Measurements from ENCODE around the gene CCNA1. TPM values are rescaled to one million over a fixed set of nuclear protein-coding genes. Genes with fewer than 3 reads are reported as not detected.
A peak's percentile ranks its signal among the peaks of the same experiment; 100 is the strongest.

Gene CCNA1
- total RNA-seq, 1 experiment from 2014 or later = not detected

DNA sequence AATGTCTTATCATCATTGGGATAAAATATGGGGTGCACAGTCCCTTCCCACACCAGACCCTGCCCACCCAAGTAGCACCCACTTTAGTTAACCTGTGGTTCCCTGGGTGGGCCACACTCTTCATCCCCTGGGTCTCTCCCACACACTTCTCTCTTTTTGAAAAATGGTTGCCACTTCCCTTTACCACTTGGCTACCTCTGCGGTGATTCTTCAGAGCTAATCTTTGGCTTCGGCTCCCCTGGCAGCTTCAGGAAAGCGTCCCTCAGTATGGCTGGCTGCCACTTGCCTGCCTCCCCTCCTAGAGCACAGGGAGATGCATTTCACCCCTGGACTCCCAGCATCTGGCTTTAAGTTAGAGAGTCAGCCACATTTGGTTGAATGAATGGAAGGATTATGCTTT is 18.2 kb downstream of the CCNA1 start:
- BruUV-seq (replicated peaks) = no TSS peak
- no peak for ATAC-seq
- Histone ChIP-seq H3K4me1 (ENCODE audit: control insufficient read depth, insufficient read depth, low read length) (no peaks in the 10 kb centered on the region), H3K4me3 (ENCODE audit: low read depth in 2 of 2, low read length in 2 of 2) (no peak overlapping the region), H3K27me3 (ENCODE audit: control insufficient read depth, insufficient read depth, low read length) (no peaks in the 10 kb centered on the region), H3K9me3 (ENCODE audit: control insufficient read depth, insufficient read depth, low read depth, low read length) (no peaks in the 10 kb centered on the region), H3K27ac (ENCODE audit: low read length) (no peak overlapping the region), H3K36me3 (ENCODE audit: control insufficient read depth, insufficient read depth, low read length) (no peaks in the 10 kb centered on the region)
- POLR2A ChIA-PET = no interaction called here
- in situ Hi-C loops (cut with HindIII; ENCODE audit: low pct_unique_long_range_greater_than_20kb, low sequenced_read_pairs) (no loop called here), intact Hi-C loops (cut with micrococcal nuclease; ENCODE audit: unreplicated experiment) (no loop called here)
- CTCF ChIA-PET = no interaction called here
- TF ChIP-seq, protein P1, sequence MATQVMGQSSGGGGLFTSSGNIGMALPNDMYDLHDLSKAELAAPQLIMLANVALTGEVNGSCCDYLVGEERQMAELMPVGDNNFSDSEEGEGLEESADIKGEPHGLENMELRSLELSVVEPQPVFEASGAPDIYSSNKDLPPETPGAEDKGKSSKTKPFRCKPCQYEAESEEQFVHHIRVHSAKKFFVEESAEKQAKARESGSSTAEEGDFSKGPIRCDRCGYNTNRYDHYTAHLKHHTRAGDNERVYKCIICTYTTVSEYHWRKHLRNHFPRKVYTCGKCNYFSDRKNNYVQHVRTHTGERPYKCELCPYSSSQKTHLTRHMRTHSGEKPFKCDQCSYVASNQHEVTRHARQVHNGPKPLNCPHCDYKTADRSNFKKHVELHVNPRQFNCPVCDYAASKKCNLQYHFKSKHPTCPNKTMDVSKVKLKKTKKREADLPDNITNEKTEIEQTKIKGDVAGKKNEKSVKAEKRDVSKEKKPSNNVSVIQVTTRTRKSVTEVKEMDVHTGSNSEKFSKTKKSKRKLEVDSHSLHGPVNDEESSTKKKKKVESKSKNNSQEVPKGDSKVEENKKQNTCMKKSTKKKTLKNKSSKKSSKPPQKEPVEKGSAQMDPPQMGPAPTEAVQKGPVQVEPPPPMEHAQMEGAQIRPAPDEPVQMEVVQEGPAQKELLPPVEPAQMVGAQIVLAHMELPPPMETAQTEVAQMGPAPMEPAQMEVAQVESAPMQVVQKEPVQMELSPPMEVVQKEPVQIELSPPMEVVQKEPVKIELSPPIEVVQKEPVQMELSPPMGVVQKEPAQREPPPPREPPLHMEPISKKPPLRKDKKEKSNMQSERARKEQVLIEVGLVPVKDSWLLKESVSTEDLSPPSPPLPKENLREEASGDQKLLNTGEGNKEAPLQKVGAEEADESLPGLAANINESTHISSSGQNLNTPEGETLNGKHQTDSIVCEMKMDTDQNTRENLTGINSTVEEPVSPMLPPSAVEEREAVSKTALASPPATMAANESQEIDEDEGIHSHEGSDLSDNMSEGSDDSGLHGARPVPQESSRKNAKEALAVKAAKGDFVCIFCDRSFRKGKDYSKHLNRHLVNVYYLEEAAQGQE (IDR thresholded peaks at IDR 0.05; ENCODE audit: insufficient read depth in 1 of 2, low read depth in 2 of 2, low read length in 1 of 2) = no peak
- no peak for TF ChIP-seq SIN3A (IDR thresholded peaks at IDR 0.05; ENCODE audit: borderline replicate concordance, insufficient read depth, low read depth, low read length)
- TF ChIP-seq, protein P2, sequence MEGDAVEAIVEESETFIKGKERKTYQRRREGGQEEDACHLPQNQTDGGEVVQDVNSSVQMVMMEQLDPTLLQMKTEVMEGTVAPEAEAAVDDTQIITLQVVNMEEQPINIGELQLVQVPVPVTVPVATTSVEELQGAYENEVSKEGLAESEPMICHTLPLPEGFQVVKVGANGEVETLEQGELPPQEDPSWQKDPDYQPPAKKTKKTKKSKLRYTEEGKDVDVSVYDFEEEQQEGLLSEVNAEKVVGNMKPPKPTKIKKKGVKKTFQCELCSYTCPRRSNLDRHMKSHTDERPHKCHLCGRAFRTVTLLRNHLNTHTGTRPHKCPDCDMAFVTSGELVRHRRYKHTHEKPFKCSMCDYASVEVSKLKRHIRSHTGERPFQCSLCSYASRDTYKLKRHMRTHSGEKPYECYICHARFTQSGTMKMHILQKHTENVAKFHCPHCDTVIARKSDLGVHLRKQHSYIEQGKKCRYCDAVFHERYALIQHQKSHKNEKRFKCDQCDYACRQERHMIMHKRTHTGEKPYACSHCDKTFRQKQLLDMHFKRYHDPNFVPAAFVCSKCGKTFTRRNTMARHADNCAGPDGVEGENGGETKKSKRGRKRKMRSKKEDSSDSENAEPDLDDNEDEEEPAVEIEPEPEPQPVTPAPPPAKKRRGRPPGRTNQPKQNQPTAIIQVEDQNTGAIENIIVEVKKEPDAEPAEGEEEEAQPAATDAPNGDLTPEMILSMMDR (IDR thresholded peaks at IDR 0.05) = no peak
- no peak for TF ChIP-seq TCF7L2 (IDR thresholded peaks at IDR 0.05; ENCODE audit: low read depth, low read length)
- TF ChIP-seq POLR2AphosphoS5 (IDR thresholded peaks at IDR 0.05; ENCODE audit: low read depth, low read length) = no peak
- DNase-seq (ENCODE audit: low read depth, low spot score) = no peak

DNA sequence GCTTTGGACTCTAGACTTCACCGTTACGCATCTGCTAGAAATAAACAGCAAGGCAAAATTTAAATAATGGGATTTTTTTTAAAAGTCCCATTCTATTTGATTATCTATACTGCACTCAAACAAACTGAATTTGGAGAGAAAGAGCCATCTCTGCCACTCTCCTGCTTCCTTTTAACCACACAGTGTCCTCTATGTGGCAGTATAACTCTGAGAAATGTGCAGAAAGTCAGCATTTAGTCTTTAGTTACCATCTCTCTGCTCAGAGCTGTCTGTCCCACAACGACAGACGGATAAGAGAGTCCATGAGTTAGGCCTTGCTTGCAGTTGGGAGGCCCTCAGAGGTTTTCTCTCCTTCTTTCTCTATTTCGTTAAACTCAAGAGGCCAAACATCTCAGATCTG is 21.2 kb downstream of the CCNA1 start:
- no peak for TF ChIP-seq POLR2AphosphoS5 (IDR thresholded peaks at IDR 0.05; ENCODE audit: low read depth, low read length)
- TF ChIP-seq, protein P2 (IDR thresholded peaks at IDR 0.05) = peak; percentile 25; the same call in 1 of the 2 replicates
- TF ChIP-seq, protein P1 (IDR thresholded peaks at IDR 0.05; ENCODE audit: insufficient read depth in 1 of 2, low read depth in 2 of 2, low read length in 1 of 2) = no peak
- no peak for TF ChIP-seq SIN3A (IDR thresholded peaks at IDR 0.05; ENCODE audit: borderline replicate concordance, insufficient read depth, low read depth, low read length)
- no peak for TF ChIP-seq TCF7L2 (IDR thresholded peaks at IDR 0.05; ENCODE audit: low read depth, low read length)
- POLR2A ChIA-PET = no interaction called here
- no peak for DNase-seq (ENCODE audit: low read depth, low spot score)
- BruUV-seq (replicated peaks) = no TSS peak
- CTCF ChIA-PET = no interaction called here
- Histone ChIP-seq H3K9me3 (ENCODE audit: control insufficient read depth, insufficient read depth, low read depth, low read length) (no peaks in the 10 kb centered on the region), H3K4me3 (ENCODE audit: low read depth in 2 of 2, low read length in 2 of 2) (no peak overlapping the region), H3K36me3 (ENCODE audit: control insufficient read depth, insufficient read depth, low read length) (no peaks in the 10 kb centered on the region), H3K27me3 (ENCODE audit: control insufficient read depth, insufficient read depth, low read length) (no peaks in the 10 kb centered on the region), H3K27ac (ENCODE audit: low read length) (no peak overlapping the region), H3K4me1 (ENCODE audit: control insufficient read depth, insufficient read depth, low read length) (no peaks in the 10 kb centered on the region)
- no peak for ATAC-seq
- intact Hi-C loops (cut with micrococcal nuclease; ENCODE audit: unreplicated experiment) = no loop called here
- in situ Hi-C loops (cut with HindIII; ENCODE audit: low pct_unique_long_range_greater_than_20kb, low sequenced_read_pairs) = no loop called here

Data from Panc1 (cell line).